HL-60/S4 (cell line): ENCODE data around the gene ZNF563.
"Not testable (repeated sequence)": the region's sequence is repeated elsewhere in the genome, so short reads cannot be mapped to it uniquely, and the experiment has no call there.

ENCODE experiments used
- in situ Hi-C: fragments of 300-500 bp; cut with MboI; formaldehyde crosslinking; loops from 2 replicates; pipeline ENCODE4 v1.14.3; 2022; ENCODE audit warnings: low sequenced_read_pairs

The ZNF563 gene

DNA sequence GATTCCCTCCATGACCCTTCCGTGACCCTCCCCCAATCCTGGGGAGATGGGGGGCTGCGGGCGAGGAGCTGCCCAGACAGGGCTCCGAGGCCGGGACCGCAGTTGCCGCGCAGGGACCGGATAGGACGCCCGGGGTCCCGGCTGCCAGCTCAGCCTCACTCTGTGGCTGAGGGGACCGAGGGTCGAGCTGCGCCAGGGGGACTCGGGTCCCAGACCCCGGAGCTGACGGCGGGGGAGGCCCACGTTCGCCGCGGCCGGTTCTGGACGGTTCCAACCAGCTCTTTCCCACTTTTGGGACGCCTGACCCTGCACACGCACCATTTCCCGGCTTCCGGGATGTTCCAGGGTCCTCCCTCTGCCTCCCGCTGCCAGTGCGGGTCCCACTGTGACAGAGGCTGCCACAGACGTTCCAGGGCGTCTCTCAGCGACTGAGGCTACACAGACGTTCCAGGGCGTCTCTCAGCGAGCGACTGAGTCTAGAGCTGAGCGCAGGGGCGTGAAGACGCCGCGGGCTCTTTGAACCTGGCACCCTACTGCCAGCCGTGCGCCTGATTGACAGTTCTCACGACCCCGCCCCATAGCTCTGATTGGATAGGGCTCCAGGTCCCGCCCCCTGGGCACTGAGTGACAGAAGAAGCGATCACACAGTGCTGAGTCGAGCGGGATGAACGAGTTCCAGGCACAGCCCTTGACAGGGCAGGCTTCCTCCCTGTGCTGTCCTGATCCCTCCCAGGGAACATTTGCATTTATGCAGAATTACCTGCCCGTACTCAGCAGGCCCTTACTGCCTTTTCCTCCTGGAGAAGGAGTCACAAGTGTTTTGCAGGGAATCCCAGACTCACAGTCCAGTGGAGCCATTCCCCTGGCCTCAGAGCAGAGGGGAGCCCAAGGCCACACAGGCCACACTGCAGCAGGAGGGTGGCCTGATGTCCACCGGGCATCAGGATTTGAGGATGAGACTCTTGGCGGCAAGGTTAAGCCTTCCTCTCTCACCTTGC, at the start of gene ZNF563:
TSS of gene ZNF563 (minus strand) at position 472 of the 998 bp plus-strand sequence. CDS start at position 321, 151 bp downstream.
- in situ Hi-C loops = no loop called here

GRCh38 chr19:12380444-12380737, 47.0 kb upstream of the ZNF563 start:
- in situ Hi-C loops = no loop called here

DNA sequence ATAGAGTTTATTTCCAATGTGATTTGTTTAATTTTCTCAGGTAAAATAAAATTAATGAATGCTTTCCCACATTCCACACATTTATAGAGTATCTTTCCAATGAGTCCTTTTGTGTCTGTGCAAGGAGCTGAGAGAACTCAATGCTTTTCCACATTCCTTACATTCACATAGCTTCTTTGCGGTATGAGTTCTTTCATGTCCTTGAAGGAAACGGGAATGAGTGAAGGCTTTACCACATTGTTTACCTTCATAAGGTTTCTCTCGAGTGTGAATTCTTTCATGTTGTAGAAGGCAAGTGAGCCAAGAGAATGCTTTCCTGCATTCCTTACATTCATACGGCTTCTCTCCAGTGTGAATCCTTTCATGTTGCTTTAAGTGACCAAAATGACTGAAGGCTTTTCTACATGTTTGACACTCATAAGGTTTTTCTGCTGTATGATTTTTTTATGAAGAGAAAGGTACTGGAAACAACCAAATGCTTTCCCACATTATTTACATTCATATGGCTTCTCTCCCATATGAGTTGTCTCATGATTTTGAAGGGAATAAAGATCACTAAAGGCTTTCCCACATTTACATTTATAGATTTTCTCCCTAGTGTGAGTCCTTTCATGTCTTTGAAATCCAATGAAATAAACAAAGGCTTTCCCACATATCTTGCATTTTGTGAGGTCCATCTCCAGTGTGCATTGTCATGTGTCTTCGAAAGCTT, 46.5 kb upstream of the ZNF563 start:
- in situ Hi-C loops = no loop called here

DNA sequence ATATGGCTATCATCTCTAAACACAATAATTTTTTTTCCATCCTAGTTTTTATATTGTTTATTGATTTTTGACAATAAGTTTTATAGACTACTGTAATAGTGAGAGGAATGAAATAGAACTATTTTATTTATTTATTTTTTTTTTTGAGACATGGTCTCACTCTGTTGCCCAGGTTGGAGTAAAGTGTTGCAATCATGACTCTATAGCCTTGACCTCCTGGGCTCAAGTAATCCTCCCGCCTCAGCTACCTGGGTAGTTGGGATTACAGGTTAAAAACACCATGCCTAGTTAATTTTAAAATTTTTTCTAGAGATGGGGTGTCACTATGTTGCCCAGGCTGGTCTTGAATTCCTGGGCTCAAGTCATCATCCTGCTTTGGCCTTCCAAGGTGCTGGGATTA, 40.6 kb upstream of the ZNF563 start:
- in situ Hi-C loops = no loop called here

DNA sequence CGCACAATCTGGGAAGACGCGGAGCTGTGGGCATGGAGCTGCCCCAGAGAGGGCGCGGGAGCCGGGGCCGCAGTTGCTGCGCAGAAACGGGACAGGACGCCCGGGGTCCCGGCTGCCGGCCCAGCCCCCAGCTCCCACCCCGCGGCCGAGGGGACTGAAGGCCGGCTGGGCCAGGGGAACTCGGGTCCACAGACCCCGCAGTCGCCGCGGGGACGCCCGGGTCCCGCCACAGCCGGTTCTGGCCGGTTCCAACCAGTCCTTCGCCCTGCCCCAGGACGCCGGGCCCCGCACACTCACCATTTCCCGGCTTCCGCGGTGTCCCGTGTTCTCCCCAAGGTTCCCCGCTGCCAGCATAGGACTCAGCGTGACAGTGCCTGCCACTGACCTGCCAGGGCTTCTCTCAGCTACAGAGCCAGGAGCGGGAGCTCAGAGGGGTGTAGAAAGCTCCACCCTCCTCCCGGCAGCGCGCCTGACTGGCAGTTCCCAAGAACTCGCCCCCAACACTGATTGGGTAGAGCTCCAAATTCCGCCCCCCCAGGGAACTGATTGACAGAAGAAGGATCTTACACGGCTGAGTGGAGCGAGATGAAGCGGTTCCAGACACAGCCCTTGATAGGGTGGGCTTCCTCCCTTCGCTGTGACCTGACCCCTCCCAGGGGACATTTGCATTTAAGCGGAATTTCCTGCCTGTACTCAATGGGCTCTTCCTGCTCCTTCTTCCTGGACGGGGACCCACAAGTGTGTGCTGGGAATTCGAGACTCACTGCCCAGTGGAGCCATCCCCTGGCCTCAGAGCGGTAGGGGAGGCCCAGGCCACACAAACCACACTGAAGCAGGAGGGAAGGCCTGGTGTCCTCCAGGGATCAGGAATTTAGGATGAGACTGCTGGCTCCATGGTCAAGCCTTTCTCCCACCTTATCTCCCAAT, 32.1 kb upstream of the ZNF563 start, which contains the start of gene ZNF442:
TSS of gene ZNF442 (minus strand) at position 448 of the 927 bp plus-strand sequence. CDS start 2,052 bp downstream, outside the sequence.
- in situ Hi-C loops = no loop called here

GRCh38 chr19:12364391-12365235, 31.2 kb upstream of the ZNF563 start:
- in situ Hi-C loops = no loop called here

GRCh38 chr19:12362236-12362635, 28.8 kb upstream of the ZNF563 start:
- in situ Hi-C loops = not testable (repeated sequence)

DNA sequence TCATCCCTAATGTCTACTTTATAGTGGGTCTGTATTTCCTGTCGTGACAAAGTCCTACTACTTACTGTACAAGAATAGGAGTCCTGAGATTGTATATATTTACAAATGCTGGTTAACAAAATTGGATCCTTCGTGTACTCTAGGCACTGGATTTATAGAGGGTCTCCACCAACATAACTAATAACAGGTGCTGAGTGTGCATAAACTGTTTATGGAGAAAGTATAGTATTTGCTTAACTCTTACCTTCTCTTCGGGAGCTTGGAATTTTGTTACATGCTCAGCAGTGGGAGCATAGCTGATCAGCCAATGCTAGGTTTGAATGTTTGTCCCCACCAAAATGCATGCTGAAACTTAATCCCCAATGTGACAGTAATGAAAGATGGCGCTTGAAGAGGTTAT, 19.9 kb upstream of the ZNF563 start:
- in situ Hi-C loops = no loop called here

GRCh38 chr19:12350890-12351197, 17.4 kb upstream of the ZNF563 start:
- in situ Hi-C loops = no loop called here

GRCh38 chr19:12350185-12350889, 16.9 kb upstream of the ZNF563 start:
- in situ Hi-C loops = no loop called here

- in situ Hi-C loops = no loop called here
These were observed 13.5 kb upstream of the ZNF563 start for GRCh38 chr19:12346896-12347295.

- in situ Hi-C loops = no loop called here
These were observed 11.8 kb upstream of the ZNF563 start for GRCh38 chr19:12345197-12345596.

GRCh38 chr19:12331211-12331941, 2.1 kb downstream of the ZNF563 start:
- in situ Hi-C loops = no loop called here

- in situ Hi-C loops = no loop called here
These were observed 3.1 kb downstream of the ZNF563 start for GRCh38 chr19:12330340-12330739.

DNA sequence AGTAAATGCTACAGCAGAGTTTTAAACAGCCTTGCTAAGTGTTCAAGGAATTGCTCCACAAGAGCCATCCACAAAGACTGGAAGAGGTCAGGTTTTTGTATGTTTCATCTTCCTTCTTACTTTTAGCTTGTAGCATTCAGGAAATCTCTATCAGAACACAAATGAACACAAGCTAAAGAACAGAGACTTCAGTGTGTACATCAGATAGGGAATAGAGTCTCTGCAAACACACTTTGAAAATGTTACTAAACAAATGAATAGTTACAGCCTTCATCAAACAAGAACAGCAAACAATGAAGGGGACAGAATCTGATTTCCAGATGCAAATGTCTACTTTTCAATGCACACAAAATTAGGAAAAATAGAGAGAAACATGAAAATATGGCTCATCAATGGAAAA, 7.7 kb downstream of the ZNF563 start:
- in situ Hi-C loops = no loop called here

- in situ Hi-C loops = no loop called here
These were observed 14.5 kb downstream of the ZNF563 start for GRCh38 chr19:12318782-12319413.

DNA sequence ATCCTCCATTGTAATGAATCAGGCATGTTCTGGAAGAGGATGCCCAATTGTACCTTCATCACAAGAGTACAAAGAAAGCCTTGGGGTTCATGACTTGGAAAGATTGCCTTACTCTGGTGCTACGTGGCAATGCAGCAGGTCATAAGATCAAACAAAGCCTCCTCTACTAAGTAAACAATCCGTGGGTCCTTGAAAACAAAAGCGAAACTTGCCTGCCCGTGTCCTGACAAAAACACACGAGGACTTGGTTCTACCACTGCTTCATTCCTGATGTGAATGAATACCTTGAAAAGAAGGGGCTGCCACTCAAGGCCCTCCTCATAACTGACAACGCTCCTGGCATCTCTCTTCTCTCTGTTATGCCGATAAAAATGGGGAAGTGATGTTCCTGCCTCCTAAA, 18.9 kb downstream of the ZNF563 start:
- in situ Hi-C loops = no loop called here

- in situ Hi-C loops = not testable (repeated sequence)
These were observed 24.5 kb downstream of the ZNF563 start for GRCh38 chr19:12308891-12309290.
